Transverse colon (tissue), 4 donors: ENCODE data around the gene CPNE4. TPM values are rescaled to one million over a fixed set of nuclear protein-coding genes. Genes with fewer than 3 reads are reported as not detected.

Source experiments
- DNase-seq: peaks from one replicate; pipeline ENCODE4 v3.0.0-alpha.2; 2019
- H3K27ac ChIP-seq, 4 donors: fragments of 200-600 bp; sonication (generic); 2 replicates each; pipeline ENCODE4 v1.5.1; 2016 to 2018; ENCODE audit warnings: inconsistent platforms in 4 of 4
- H3K27me3 ChIP-seq: fragments of 200-600 bp; sonication (generic); 2 replicates; pipeline ENCODE4 v1.5.1; 2017; ENCODE audit warnings: inconsistent platforms
- H3K36me3 ChIP-seq, 4 donors: fragments of 200-600 bp; sonication (generic); 2 replicates each; pipeline ENCODE4 v1.5.1; 2017 to 2019; ENCODE audit warnings: inconsistent platforms in 4 of 4
- H3K4me1 ChIP-seq, 4 donors: fragments of 200-600 bp; sonication (generic); 2 replicates each; pipeline ENCODE4 v1.5.1; 2017 to 2020; ENCODE audit warnings: inconsistent platforms in 4 of 4
- H3K4me3 ChIP-seq, 4 donors: fragments of 200-600 bp; sonication (generic); 1 replicate in 1 of 4; 2 replicates in 3 of 4; pipeline versions ENCODE4 v1.5.1 to v1.6.1; 2017 to 2019; ENCODE audit warnings: inconsistent platforms in 4 of 4
- H3K9me3 ChIP-seq, 2 donors: fragments of 200-600 bp; sonication (generic); 2 replicates each; pipeline ENCODE4 v1.5.1; 2017 to 2019; ENCODE audit warnings: inconsistent platforms in 2 of 2
- CTCF ChIP-seq, 5 experiments: fragments of 200-600 bp in 3 of 5; fragments of 450-650 bp in 2 of 5; sonication (generic) in 3 of 5; IDR thresholded peaks; 1 replicate in 2 of 5; 2 replicates in 3 of 5; pipeline ENCODE4 v1.5.1; 2016 to 2017; ENCODE audit warnings: antibody characterized with exemption in 5 of 5, inconsistent platforms in 3 of 5, mild to moderate bottlenecking in 2 of 5, moderate library complexity in 1 of 5
- EP300 ChIP-seq: sonication (generic); formaldehyde crosslinking; IDR thresholded peaks from one replicate; pipeline ENCODE4 v1.6.1; 2017; ENCODE audit warnings: antibody characterized with exemption, low read depth
- POLR2A ChIP-seq: fragments of 450-650 bp; IDR thresholded peaks from one replicate; pipeline ENCODE4 v1.6.1; 2016; ENCODE audit warnings: antibody characterized with exemption, mild to moderate bottlenecking, moderate library complexity
- POLR2AphosphoS5 ChIP-seq, 3 donors: sonication (generic); formaldehyde crosslinking; IDR thresholded peaks; one replicate each; pipeline ENCODE4 v1.6.1; 2016; ENCODE audit warnings: antibody characterized with exemption in 3 of 3
- WGBS, 2 donors: methylation state at CpG; one replicate each; pipeline ENCODE4 v1.1.5; 2018; ENCODE audit warnings: low coverage in 1 of 2; 5-methylcytosine and 5-hydroxymethylcytosine counted together
- in situ Hi-C, 4 donors: fragments of 200-750 bp; cut with MboI; loops; one replicate each; pipeline versions ENCODE4 v1.15.0 to v1.15.1; 2017; ENCODE audit warnings: low sequenced_read_pairs in 3 of 4, low pct_ligation_motif_present in 1 of 4, low pct_unique_long_range_greater_than_20kb in 1 of 4
- intact Hi-C: fragments of 100-400 bp; cut with DNase I; formaldehyde crosslinking; loops from one replicate; pipeline ENCODE4 v1.15.1; 2023; ENCODE audit warnings: low total_unique reads
- total RNA-seq, 4 donors: library from RNA; depleted of rRNA; stranded (reverse); fragments of >200 nt; gene quantifications; one replicate each; pipeline ENCODE4 v1.1.0, GENCODE V29; 2016

The CPNE4 gene
- total RNA-seq, 4 donors from 2014 or later = 0.16 to 1.5 TPM; not detected in 2

- Histone ChIP-seq H3K4me3 (no peak overlapping the region), H3K27ac (no peak overlapping the region), H3K4me1 (no peaks in the 10 kb centered on the region), H3K27me3 (no peaks in the 10 kb centered on the region), H3K9me3 (no peaks in the 10 kb centered on the region), H3K36me3 (no peaks in the 10 kb centered on the region)
- no peak for TF ChIP-seq POLR2A
- no peak for TF ChIP-seq POLR2AphosphoS5 (IDR thresholded peaks at IDR 0.05)
- TF ChIP-seq CTCF (IDR thresholded peaks at IDR 0.05) = no peak
- TF ChIP-seq EP300 = no peak
- in situ Hi-C loops = no loop called here
- intact Hi-C loops = no loop called here
- no peak for DNase-seq
- 90 to 96% methylated on average over 2 of the region's 2 CpGs for WGBS, 2 donors
Observed at GRCh38 chr3:131555456-131555855, 479.4 kb downstream of the CPNE4 start.

GRCh38 chr3:131553495-131554247, 481.1 kb downstream of the CPNE4 start:
- Histone ChIP-seq H3K4me1 (no peaks in the 10 kb centered on the region), H3K4me3 (no peak overlapping the region), H3K36me3 (no peaks in the 10 kb centered on the region), H3K9me3 (no peaks in the 10 kb centered on the region), H3K27ac (no peak overlapping the region), H3K27me3 (no peaks in the 10 kb centered on the region)
- in situ Hi-C loops = no loop called here
- TF ChIP-seq POLR2AphosphoS5 (IDR thresholded peaks at IDR 0.05) = no peak
- no peak for TF ChIP-seq POLR2A
- no peak for TF ChIP-seq CTCF (IDR thresholded peaks at IDR 0.05)
- no peak for TF ChIP-seq EP300
- intact Hi-C loops = no loop called here
- no peak for DNase-seq
- 72 to 80% methylated on average over 2 to 3 of the region's 3 CpGs for WGBS, 2 donors

GRCh38 chr3:131551761-131552160, 483.1 kb downstream of the CPNE4 start:
- no peak for DNase-seq
- Histone ChIP-seq H3K27ac (no peak overlapping the region), H3K4me3 (no peak overlapping the region), H3K4me1 (no peaks in the 10 kb centered on the region), H3K27me3 (no peaks in the 10 kb centered on the region), H3K9me3 (no peaks in the 10 kb centered on the region), H3K36me3 (no peaks in the 10 kb centered on the region)
- TF ChIP-seq POLR2A (no peak), EP300 (no peak), CTCF (IDR thresholded peaks at IDR 0.05) (no peak)
- intact Hi-C loops (no loop called here), in situ Hi-C loops (no loop called here)
- WGBS, 2 donors = 70 to 76% methylated on average over 4 of the region's 4 CpGs

GRCh38 chr3:131550562-131551465, 484.0 kb downstream of the CPNE4 start:
- Histone ChIP-seq H3K36me3 (no peaks in the 10 kb centered on the region), H3K4me1 (no peaks in the 10 kb centered on the region), H3K27me3 (no peaks in the 10 kb centered on the region), H3K9me3 (no peaks in the 10 kb centered on the region), H3K4me3 (no peak overlapping the region), H3K27ac (no peak overlapping the region)
- TF ChIP-seq EP300 (no peak), POLR2A (no peak), POLR2AphosphoS5 (IDR thresholded peaks at IDR 0.05) (no peak), CTCF (IDR thresholded peaks at IDR 0.05) (no peak)
- DNase-seq = no peak
- WGBS, 2 donors = 67 to 83% methylated on average over 1 to 4 of the region's 4 CpGs
- intact Hi-C loops = no loop called here
- in situ Hi-C loops = no loop called here
